HepG2 (cell line): ENCODE measurements around the gene CDK14. TPM values are rescaled to one million over a fixed set of nuclear protein-coding genes. Genes with fewer than 3 reads are reported as not detected.

Source experiments
- ATAC-seq: fragments of 200-7000 bp; cut with Tn5 transposase; 3 replicates; pipeline ENCODE4 v1.9.1; 2020; ENCODE audit warnings: mild to moderate bottlenecking, moderate library complexity
- BruUV-seq: library from RNA; stranded (reverse); fragments of 400-500 nt; replicated peaks from 2 replicates; lab custom pipeline; 2021; lab: Mats Ljungman, UMichigan
- CTCF ChIA-PET: fragments of 300-600 bp; formaldehyde crosslinking; extraction: SDS; loops from one replicate; lab custom pipeline; 2021; ENCODE audit warnings: low total read pairs, inconsistent platforms, low intra/inter-chr PET ratio; lab: Yijun Ruan, JAX
- POLR2A ChIA-PET: fragments of 350-600 bp; sonication (Branson Sonifier 250); formaldehyde crosslinking; loops from one replicate; lab custom pipeline; 2020; ENCODE audit warnings: antibody characterized with exemption, inconsistent platforms; lab: Yijun Ruan, JAX
- DNase-seq: peaks from one replicate; pipeline ENCODE4 v3.0.0-alpha.2; 2015; ENCODE audit warnings: low spot score
- FAIRE-seq: peaks from 3 replicates; lab custom pipeline; 2011; peaks lifted over from hg19 to GRCh38; lab: Jason Lieb, UNC
- H2AFZ ChIP-seq: one replicate; pipeline ENCODE4 v1.6.1; 2011; ENCODE audit warnings: low read length, inconsistent platforms
- H3K27ac ChIP-seq: fragments of 300-600 bp; 3 replicates; pipeline ENCODE4 v1.8.0; 2011; ENCODE audit warnings: mixed run types, mild to moderate bottlenecking, mixed read lengths, low read length, inconsistent platforms; ENCODE audit not compliant: insufficient read depth; ENCODE audit errors: extremely low read length
- H3K27me3 ChIP-seq, 2 experiments: fragments of 200-600 bp in 1 of 2; 2 replicates in 1 of 2; 3 replicates in 1 of 2; pipeline versions ENCODE4 v1.6.0 to v1.8.0; 2011; ENCODE audit warnings: low read length in 2 of 2, mild to moderate bottlenecking in 2 of 2, moderate library complexity in 2 of 2, inconsistent platforms in 1 of 2; ENCODE audit not compliant: insufficient read depth in 2 of 2, control insufficient read depth in 1 of 2
- H3K36me3 ChIP-seq, 2 experiments: fragments of 200-600 bp in 1 of 2; replicated peaks in 1 of 2; 2 replicates in 1 of 2; 3 replicates in 1 of 2; pipeline versions ENCODE4 v1.5.1 to v1.8.0; 2011; ENCODE audit warnings: low read length in 2 of 2, inconsistent platforms in 1 of 2; ENCODE audit not compliant: insufficient read depth in 2 of 2, control insufficient read depth in 1 of 2
- H3K4me1 ChIP-seq: 2 replicates; pipeline ENCODE4 v1.5.1; 2012; ENCODE audit warnings: low read length, inconsistent platforms; ENCODE audit not compliant: insufficient read depth
- H3K4me2 ChIP-seq: 2 replicates; pipeline ENCODE4 v1.6.0; 2011; ENCODE audit warnings: low read depth, low read length, inconsistent platforms
- H3K4me3 ChIP-seq, 3 experiments: fragments of 200-600 bp in 1 of 3; sonication (generic), shearing (Covaris generic) in 1 of 3; replicated peaks in 1 of 3; 2 replicates each; pipeline ENCODE4 v1.5.1; 2011 to 2016; ENCODE audit warnings: low read length in 3 of 3, inconsistent platforms in 2 of 3, low read depth in 2 of 3, mild to moderate bottlenecking in 2 of 3, control low read depth in 1 of 3, mixed read lengths in 1 of 3; ENCODE audit not compliant: insufficient read depth in 1 of 3
- H3K79me2 ChIP-seq: one replicate; pipeline ENCODE4 v1.6.1; 2011; ENCODE audit warnings: low read length, inconsistent platforms; ENCODE audit not compliant: insufficient read depth
- H3K9ac ChIP-seq: 2 replicates; pipeline ENCODE4 v1.6.0; 2011; ENCODE audit warnings: mild to moderate bottlenecking, low read depth, low read length, inconsistent platforms; ENCODE audit not compliant: insufficient read depth
- H3K9me3 ChIP-seq: 2 replicates; pipeline ENCODE4 v1.5.1; 2012; ENCODE audit warnings: mild to moderate bottlenecking, low read length
- H4K20me1 ChIP-seq: 2 replicates; pipeline ENCODE4 v1.6.0; 2011; ENCODE audit warnings: inconsistent platforms, mild to moderate bottlenecking, low read length, moderate library complexity; ENCODE audit not compliant: insufficient read depth
- ADNP ChIP-seq: sonication (generic); formaldehyde crosslinking; IDR thresholded peaks from 2 replicates; pipeline ENCODE4 v1.4.0; 2020; ENCODE audit warnings: missing genetic modification reagents
- EP300 ChIP-seq, 3 experiments: sonication (generic) in 1 of 3; formaldehyde crosslinking in 1 of 3; IDR thresholded peaks; 2 replicates each; pipeline versions ENCODE4 v1.5.1 to v1.6.1; 2011 to 2020; ENCODE audit warnings: low read depth in 2 of 3, low read length in 2 of 3, borderline replicate concordance in 1 of 3, improper control_type of control experiment in 1 of 3, mild to moderate bottlenecking in 1 of 3, missing genetic modification reagents in 1 of 3, moderate library complexity in 1 of 3
- HDAC6 ChIP-seq: fragments of 200-600 bp; sonication (generic); IDR thresholded peaks from 2 replicates; pipeline ENCODE4 v1.7.0; 2017; ENCODE audit warnings: mild to moderate bottlenecking, antibody characterized with exemption, low read length, low read depth
- JDP2 ChIP-seq: sonication (generic); formaldehyde crosslinking; IDR thresholded peaks from 2 replicates; pipeline ENCODE4 v1.8.1; 2022; ENCODE audit warnings: missing genetic modification reagents, borderline replicate concordance
- KLF11 ChIP-seq: IDR thresholded peaks from 2 replicates; pipeline ENCODE4 v1.6.1; 2016; ENCODE audit warnings: missing compliant biosample characterization
- RBAK ChIP-seq: sonication (generic); formaldehyde crosslinking; IDR thresholded peaks from 2 replicates; pipeline ENCODE4 v1.5.1; 2020; ENCODE audit warnings: mild to moderate bottlenecking, missing genetic modification reagents
- TBL1XR1 ChIP-seq: fragments of 150-350 bp; IDR thresholded peaks from 2 replicates; pipeline ENCODE4 v1.6.1; 2014; ENCODE audit warnings: borderline replicate concordance, low read length; ENCODE audit not compliant: partially characterized antibody
- ZBTB26 ChIP-seq: IDR thresholded peaks from 2 replicates; pipeline ENCODE4 v1.6.1; 2016; ENCODE audit warnings: missing compliant biosample characterization, missing genetic modification reagents, borderline replicate concordance
- ZBTB44 ChIP-seq: sonication (generic); formaldehyde crosslinking; IDR thresholded peaks from 2 replicates; pipeline ENCODE4 v1.4.0; 2020; ENCODE audit warnings: missing genetic modification reagents
- ZNF205 ChIP-seq: IDR thresholded peaks from 2 replicates; pipeline ENCODE4 v1.6.1; 2018; ENCODE audit warnings: missing biosample characterization, missing genetic modification reagents
- ZNF282 ChIP-seq: fragments of 450-650 bp; IDR thresholded peaks from 2 replicates; pipeline ENCODE4 v1.6.1; 2018; ENCODE audit not compliant: partially characterized antibody
- ZNF326 ChIP-seq: sonication (generic); formaldehyde crosslinking; IDR thresholded peaks from 2 replicates; pipeline ENCODE4 v1.4.0; 2020; ENCODE audit warnings: missing genetic modification reagents, borderline replicate concordance
- ZNF430 ChIP-seq: sonication (generic); formaldehyde crosslinking; IDR thresholded peaks from 2 replicates; pipeline ENCODE4 v1.9.0; 2021; ENCODE audit warnings: mild to moderate bottlenecking, missing genetic modification reagents
- WGBS: methylation state at CpG from one replicate; pipeline ENCODE4 v1.1.6; 2017; ENCODE audit warnings: low lambda C conversion rate; 5-methylcytosine and 5-hydroxymethylcytosine counted together
- in situ Hi-C: cut with HindIII; loops from 2 replicates; pipeline ENCODE4 v1.10.0; 2017; ENCODE audit warnings: low pct_unique_long_range_greater_than_20kb; ENCODE audit not compliant: extremely low pct_ligation_motif_present
- intact Hi-C: fragments of 100-400 bp; cut with micrococcal nuclease; formaldehyde crosslinking; loops from one replicate; pipeline ENCODE4 v1.10.0; 2022; ENCODE audit not compliant: unreplicated experiment
- polyA plus RNA-seq, 8 experiments: library from polyadenylated mRNA; depleted of rRNA in 3 of 8; stranded (reverse) in 7 of 8; unstranded in 1 of 8; fragments of >200 nt; fragmentation: Illumina TruSeq in 4 of 8; extraction: Trizol in 4 of 8; gene quantifications; 2 replicates each; pipeline versions ENCODE4 v1.2.1 to v1.2.3, GENCODE V29; 2011 to 2016; ENCODE audit warnings: low read depth in 4 of 8, missing spikeins in 1 of 8, mixed read lengths in 1 of 8; ENCODE audit not compliant: insufficient read depth in 1 of 8
- total RNA-seq, 5 experiments: library from RNA; depleted of rRNA; stranded (reverse); fragments of >200 nt; fragmentation: Illumina TruSeq; extraction: Trizol; gene quantifications; 2 replicates each; pipeline ENCODE4 v1.2.3, GENCODE V29; 2016; ENCODE audit warnings: low read depth in 1 of 5

Gene CDK14
- total and polyA plus RNA-seq, 2 of the 13 experiments (the other 11 are each of a cell fraction or from before 2014, with no cell fraction given): 0.26 to 0.71 TPM

- Histone ChIP-seq H3K79me2 (no peaks in the 10 kb centered on the region), H4K20me1 (no peaks in the 10 kb centered on the region)
- CTCF ChIA-PET: no interaction called here
- no peak for FAIRE-seq
- no peak for TF ChIP-seq TBL1XR1
- TF ChIP-seq KLF11 (CRISPR knock-in tag): no peak
- TF ChIP-seq ZNF326: no peak
- TF ChIP-seq RBAK (CRISPR knock-in tag): no peak
- TF ChIP-seq ZNF430 (CRISPR knock-in tag): no peak
- no peak for TF ChIP-seq ZNF282
- TF ChIP-seq HDAC6: no peak
- TF ChIP-seq ZBTB44: no peak
- no peak for TF ChIP-seq ADNP
- TF ChIP-seq ZNF205 (CRISPR knock-in tag): no peak
- no peak for TF ChIP-seq EP300 (IDR thresholded peaks at IDR 0.05; ENCODE audit: low read depth in 2 of 2, low read length in 2 of 2)
- TF ChIP-seq EP300 (CRISPR knock-in tag; IDR thresholded peaks at IDR 0.05; ENCODE audit: borderline replicate concordance): no peak
- no peak for TF ChIP-seq JDP2
- no peak for TF ChIP-seq ZBTB26 (CRISPR knock-in tag)
- TF ChIP-seq, all 625 proteins: peak for 0
- BruUV-seq: no TSS peak
- DNase-seq (no peak), ATAC-seq (no peak)
- H3K27me3 ChIP-seq: no peaks in the 10 kb centered on the region
- no peaks in the 10 kb centered on the region for H3K36me3 ChIP-seq
- no peak overlapping the region for H3K27ac ChIP-seq
- intact Hi-C loops: no loop called here
- H3K9me3 ChIP-seq: no peaks in the 10 kb centered on the region
- H3K4me1 ChIP-seq: no peaks in the 10 kb centered on the region
- H2AFZ ChIP-seq: no peak overlapping the region
- H3K4me3 ChIP-seq: no peak overlapping the region
- H3K9ac ChIP-seq: no peak overlapping the region
- in situ Hi-C loops: no loop called here
- POLR2A ChIA-PET: no interaction called here
- 16% methylated on average over 3 of the region's 3 CpGs for WGBS
- no peak overlapping the region for H3K4me2 ChIP-seq
Observed at GRCh38 chr7:90626013-90626412, 29.9 kb downstream of the CDK14 start.
